ENCODE results near the gene NAA80.
A peak's percentile ranks its signal among the peaks of the same experiment; 100 is the strongest.

The NAA80 gene

GRCh38 chr3:50298836-50299637 is at the start of gene NAA80, which contains the start of gene HYAL3:
NAA80 (minus strand) TSS chr3:50299405; CDS start chr3:50297463, 1,942 bp downstream.
HYAL3 (minus strand) TSS chr3:50299405; CDS start chr3:50295602, 3,803 bp downstream.
- peak; percentile 98 for DNase-seq (ENCODE audit: low read depth)

DNA sequence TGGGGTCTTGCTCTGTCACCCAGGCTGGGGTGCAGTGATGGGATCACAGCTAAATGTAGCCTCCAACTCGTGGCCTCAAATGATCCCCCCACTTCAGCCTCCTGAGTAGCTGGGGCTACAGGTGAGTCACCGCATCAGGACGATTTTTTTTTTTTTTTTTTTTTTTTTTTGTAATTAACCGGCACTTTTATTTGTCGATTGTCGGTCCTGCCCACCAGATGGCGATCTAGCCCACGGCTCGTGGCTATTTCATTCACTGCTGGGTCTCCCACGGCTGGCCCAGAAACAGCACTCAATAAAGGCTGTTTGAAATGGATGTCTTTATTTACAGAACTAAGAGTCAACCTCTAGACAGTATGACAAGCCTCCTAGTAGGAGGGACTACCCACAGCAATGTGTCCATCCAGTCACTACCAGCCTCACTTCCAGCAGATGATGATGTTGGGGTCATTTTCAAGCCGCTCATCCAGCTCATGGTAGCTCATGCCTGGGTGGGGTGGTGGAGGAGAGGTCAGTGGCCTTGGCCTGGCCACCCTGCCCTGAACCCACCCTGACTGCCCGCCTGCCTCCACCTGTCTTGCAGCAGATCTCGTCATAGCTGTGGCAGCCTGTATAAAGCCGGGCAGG is 48.1 kb upstream of the NAA80 start:
- DNase-seq (ENCODE audit: low read depth): no peak

DNA sequence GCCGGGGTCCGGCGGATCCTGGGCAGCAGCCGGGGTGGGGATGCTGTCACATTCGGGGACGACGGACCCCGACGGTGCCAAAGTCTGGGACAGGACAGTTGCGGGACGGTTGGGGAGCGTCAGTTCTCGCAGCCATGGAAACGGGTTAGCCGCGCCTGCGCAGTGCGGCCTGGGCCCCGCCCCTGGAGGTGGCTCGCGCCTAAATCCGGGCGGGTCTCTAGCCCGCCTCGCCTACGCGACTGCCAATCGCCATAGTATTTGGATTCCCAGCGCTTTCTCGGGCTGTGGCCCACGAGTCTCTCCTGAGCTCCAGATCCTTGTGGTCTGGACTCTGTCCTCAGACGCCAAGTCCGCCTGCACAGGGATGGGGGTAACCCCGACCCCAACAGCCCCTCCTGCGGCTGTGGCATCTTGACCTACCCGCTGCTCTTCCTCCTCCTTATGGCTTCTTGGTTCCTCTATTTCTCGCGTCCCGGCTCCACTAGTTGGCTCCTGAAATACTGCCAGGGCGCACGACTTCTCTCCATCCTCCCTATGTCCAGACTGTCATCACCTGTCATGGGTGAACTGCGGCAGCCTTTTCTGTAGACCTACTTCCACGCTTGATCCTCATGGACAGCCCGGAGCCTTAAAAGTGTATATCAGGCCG is 46.5 kb upstream of the NAA80 start, which contains the start of gene ZMYND10:
Gene ZMYND10, minus strand, starts transcription at position 147 of the 649 bp plus-strand sequence. CDS start 153 bp downstream, outside the sequence.
- no peak for DNase-seq (ENCODE audit: low read depth)

GRCh38 chr3:50345008-50345407 is 45.8 kb upstream of the NAA80 start:
- no peak for DNase-seq (ENCODE audit: low read depth)

DNA sequence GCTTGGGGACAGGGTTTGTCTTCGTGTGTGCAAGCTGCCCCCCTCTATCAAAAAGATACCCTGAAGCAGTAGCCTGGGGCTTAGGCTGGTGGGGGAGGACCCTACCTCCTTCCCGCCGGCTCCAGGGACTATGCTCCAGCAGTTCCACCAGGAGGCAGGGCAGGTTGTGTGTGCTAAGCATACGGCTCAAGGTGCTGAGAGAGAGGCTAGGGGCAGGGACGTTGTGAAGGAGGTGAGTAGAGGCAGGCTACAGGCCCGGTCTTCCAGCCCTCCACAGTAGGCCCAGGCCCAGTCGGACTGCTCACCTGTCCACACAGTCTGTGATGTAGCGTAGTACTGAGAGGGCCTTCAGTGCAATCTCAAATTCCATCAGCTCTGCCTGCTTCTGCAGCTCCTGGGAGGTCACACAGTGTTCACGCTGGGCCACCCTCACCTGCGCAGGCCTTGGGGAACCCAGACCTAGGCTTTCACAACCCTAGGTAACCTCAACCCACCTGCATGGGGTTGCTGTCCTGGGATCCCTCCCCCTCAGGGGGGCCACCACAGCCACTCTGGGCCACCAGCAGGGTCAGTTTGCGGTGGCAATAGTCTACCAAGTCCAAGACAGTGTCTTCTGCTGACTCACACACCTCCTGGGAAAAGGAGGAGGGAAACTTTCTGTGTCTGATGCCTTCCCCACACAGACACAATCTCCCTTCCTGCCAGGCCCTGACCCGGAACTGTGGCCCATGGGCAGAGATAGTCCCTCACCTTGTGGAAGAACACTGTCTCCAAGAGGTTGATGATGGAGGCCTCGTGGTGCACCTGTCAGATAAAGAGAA is 43.8 kb upstream of the NAA80 start:
- DNase-seq (ENCODE audit: low read depth): no peak

DNA sequence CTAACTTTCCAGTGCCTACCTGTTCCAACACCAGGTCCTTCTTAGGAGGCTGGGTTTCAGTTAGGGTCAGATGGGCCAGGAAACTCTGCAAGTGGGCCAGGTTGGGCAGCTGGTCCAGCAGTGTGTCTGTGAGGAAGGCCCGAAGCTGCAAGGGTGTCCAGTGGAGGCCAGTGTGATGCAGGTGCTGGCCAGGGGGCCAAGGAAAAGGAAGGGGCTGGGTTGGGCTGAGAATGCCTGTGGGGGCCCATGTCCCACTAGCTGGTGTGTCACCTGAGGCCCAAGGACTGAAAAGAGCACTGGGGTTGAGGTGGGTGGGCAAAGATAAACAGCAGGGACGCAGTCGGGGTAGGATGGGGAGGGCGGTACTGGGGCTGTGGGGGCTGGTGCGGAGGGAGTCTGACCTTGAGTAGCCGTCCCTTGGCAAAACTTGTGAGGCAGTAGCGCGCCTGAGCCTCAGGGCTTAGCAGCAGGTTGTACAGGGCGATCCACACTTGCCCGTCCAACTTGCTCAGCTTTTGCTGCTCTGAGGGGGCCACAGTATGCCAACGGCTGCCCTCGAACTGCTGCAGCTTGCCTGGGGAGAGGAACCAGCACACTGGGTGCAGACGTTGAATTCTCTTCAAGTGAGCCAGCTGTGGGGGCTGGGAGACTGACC is 42.9 kb upstream of the NAA80 start:
- no peak for DNase-seq (ENCODE audit: low read depth)

- no peak for DNase-seq (ENCODE audit: low read depth)
Observed at GRCh38 chr3:50341537-50341936, 42.3 kb upstream of the NAA80 start.

- no peak for DNase-seq (ENCODE audit: low read depth)
Observed at GRCh38 chr3:50340448-50341329, 41.5 kb upstream of the NAA80 start, which contains the start of gene RASSF1. RASSF1 (minus strand) TSS chr3:50340836; CDS start chr3:50340805, 31 bp downstream.

GRCh38 chr3:50340147-50340447 is 40.9 kb upstream of the NAA80 start:
- DNase-seq (ENCODE audit: low read depth): no peak

GRCh38 chr3:50339485-50340146 is 40.4 kb upstream of the NAA80 start:
- DNase-seq (ENCODE audit: low read depth): no peak

DNA sequence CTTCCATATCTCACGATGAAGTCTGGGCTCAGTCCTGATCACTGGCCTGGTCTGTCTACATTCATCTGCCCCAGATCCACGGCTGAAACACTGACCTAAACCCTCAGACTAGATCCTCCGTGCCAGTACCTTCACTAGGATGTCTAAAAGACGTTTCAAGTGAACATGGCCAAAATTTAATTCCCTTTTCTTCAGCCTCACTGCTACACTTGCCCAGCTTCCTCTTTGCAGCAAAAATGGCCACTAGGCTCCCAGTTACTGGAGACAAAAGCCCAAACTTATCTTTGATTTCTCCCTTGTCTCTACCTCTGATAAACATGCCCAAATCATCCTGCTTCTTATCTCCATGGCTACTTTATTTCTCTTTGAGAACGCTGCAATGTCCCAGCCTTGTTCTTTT is 39.8 kb upstream of the NAA80 start:
- DNase-seq (ENCODE audit: low read depth): no peak

DNA sequence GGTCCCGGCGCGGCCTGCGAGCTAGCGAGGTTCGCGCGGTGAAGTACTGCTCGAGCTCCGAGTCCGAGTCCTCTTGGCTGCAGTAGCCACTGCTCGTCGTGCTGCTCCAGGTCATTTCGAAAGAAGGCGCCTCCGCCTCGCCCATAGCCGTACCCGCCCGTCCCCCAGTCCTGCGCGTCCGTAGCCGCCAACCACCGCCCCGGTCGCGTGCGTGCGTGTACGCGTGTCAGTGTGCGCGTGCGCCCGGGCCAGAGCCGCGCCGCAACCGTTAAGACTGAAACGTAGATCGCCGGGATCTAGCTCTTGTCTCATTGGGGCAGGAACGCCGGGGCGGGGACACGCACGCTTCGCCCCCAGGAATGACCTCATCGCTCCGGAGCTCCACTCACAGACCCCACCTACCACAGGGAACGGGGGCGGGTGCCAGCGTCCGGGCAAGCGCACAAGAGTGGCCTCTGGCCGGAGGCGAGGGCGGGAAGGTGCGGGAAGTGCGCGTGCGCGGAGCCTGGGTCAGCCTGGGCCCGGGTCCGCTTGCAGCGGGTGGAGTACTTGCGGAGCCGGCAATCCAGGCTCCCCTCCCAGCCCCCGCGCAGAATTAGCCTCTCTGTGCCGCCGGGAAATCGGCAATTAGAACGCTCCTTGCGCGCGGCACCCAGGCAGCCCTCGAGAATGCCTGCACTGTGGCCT is 38.1 kb upstream of the NAA80 start:
- peak; percentile 97 for DNase-seq (ENCODE audit: low read depth)

GRCh38 chr3:50336452-50337174 is 37.4 kb upstream of the NAA80 start:
- DNase-seq (ENCODE audit: low read depth): no peak

DNA sequence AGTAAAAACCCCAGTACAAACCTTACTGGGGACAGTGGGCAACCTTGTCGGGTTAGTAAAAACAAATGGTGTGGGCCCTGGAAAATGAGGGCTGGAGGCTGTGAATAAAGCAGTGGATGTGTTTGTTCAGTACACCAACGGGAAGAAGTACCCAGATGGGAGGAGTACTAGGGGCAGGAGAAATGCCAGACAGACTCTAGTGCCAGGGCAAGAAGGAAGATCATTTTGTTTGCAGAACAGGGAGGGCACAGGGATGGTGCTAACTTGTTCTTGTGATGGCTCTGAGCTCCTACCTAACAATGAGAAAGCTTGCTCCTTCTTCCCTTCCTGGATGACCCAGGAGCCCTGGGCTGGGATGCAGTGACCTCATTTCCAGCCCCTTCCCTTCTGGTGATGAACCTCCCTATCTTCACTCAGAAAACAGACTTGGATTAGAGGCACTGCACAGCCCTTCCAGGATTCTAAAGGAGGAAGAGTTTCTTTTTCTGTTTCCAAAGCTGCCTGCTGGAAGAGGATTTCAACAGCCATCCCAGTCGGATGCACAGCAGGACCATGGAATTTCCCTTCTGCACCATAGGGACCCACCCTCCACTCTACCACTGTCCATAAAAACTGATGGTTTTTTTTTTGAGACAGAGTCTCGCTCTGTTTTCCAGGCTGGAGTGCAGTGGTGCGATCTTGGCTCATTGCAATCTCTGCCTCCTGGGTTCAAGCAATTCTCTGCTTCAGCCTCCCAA is 35.3 kb upstream of the NAA80 start:
- no peak for DNase-seq (ENCODE audit: low read depth)

- no peak for DNase-seq (ENCODE audit: low read depth)
Observed at GRCh38 chr3:50333744-50334328, 34.6 kb upstream of the NAA80 start.

DNA sequence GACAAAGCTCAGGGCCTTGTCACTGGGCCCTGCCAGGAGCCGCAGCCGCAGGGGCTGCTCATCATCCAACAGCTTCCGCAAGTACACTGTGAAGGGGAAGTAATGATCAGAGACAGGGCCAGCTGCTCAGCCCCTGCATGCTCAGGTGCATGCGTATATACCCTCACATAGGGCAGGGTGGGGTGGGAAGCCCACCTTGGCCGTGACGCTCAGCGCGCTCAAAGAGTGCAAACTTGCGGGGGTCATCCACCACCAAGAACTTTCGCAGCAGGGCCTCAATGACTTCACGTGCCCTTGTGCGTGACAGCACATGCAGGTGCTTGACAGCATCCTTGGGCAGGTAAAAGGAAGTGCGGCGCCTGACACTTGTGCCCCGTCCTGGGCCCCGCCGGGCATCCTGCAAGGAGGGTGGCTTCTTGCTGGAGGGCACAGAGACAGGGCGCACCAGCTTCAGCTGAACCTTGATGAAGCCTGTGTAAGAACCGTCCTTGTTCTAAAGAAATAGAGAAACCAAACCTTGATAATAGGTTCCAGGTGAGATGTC is 32.2 kb upstream of the NAA80 start:
- no peak for DNase-seq (ENCODE audit: low read depth)

DNA sequence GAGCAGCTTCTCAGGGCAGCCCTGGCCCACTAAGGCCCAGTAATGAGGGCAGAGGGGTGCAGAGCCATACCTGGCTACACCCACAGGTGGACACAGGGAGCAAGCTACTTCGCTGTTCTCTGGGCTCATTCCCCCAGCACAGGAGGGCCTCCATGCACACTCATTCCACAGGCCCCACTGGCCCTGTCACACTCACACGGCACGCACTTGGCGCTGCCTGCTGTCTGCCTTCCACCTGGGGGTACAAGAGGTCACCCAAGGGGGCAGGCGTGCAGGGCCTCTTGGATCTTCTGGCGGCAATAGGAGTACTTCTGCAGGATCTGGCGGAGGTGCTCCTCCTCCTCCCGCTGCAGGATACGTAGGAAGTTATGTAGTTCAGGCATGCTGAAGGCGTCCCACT is 31.1 kb upstream of the NAA80 start:
- no peak for DNase-seq (ENCODE audit: low read depth)

All from non-pigmented ciliary epithelial cell (primary cell).